A549 treated with DMSO at 1 μM for 4 hours (cell line): Measurements from ENCODE around the gene TNFRSF1B. TPM values are rescaled to one million over a fixed set of nuclear protein-coding genes. Genes with fewer than 3 reads are reported as not detected.

ENCODE experiments used
- total RNA-seq: library from RNA; stranded (reverse); fragments of 200-300 nt; extraction: Qiagen RNA extraction; gene quantifications from 5 replicates; pipeline ENCODE4 v1.2.3, GENCODE V29; 2022; ENCODE audit warnings: low read depth

The TNFRSF1B gene
- 0.28 to 0.62 TPM (median 0.33 TPM) in 5 replicates for total RNA-seq

GRCh38 chr1:12166834-12167492 is at the start of gene TNFRSF1B:
TNFRSF1B (plus strand) TSS chr1:12166991; CDS start chr1:12167092, 101 bp downstream.

GRCh38 chr1:12229835-12230548 is 63.2 kb downstream of the TNFRSF1B start, which contains the start of gene VPS13D:
VPS13D (plus strand) TSS chr1:12230030; CDS start chr1:12234267, 4,237 bp downstream.

Other genes with a start within 250 kb of the TNFRSF1B start
- 32.4 to 49.0 TPM (median 44.5 TPM) in 5 replicates for gene KIAA2013, start 240.6 kb upstream of the TNFRSF1B start, total RNA-seq
- gene PLOD1, start 232.3 kb upstream of the TNFRSF1B start, total RNA-seq = 74.1 to 86.9 TPM (median 77.6 TPM) in 5 replicates
- 34.1 to 39.6 TPM (median 35.5 TPM) in 5 replicates for gene MFN2, start 186.5 kb upstream of the TNFRSF1B start, total RNA-seq
- 12.2 to 16.4 TPM (median 13.6 TPM) in 5 replicates for gene MIIP, start 147.5 kb upstream of the TNFRSF1B start, total RNA-seq
- gene TNFRSF8, start 103.7 kb upstream of the TNFRSF1B start, total RNA-seq = 0.06 to 0.19 TPM (median 0.08 TPM) in 5 replicates
- gene VPS13D, start 63.0 kb downstream of the TNFRSF1B start, total RNA-seq = 6.2 to 7.2 TPM (median 7.1 TPM) in 5 replicates